Measurements from ENCODE around the gene SMC3. TPM values are rescaled to one million over a fixed set of nuclear protein-coding genes. Genes with fewer than 3 reads are reported as not detected.

Gene SMC3
- total RNA-seq (2022) (43.0 and 43.2 TPM in 2 replicates), Bru-seq, nascent RNA (percentile 87 among the genes with signal in this experiment), BruChase-seq, experiment 1, labeled RNA remaining after a 6-hour chase (percentile 95 among the genes with signal in this experiment), BruChase-seq, experiment 2, labeled RNA remaining after a 2-hour chase (percentile 90 among the genes with signal in this experiment)
- long read RNA-seq, full-length matches to known transcripts, result 164 of 174 reads
- long read RNA-seq, partial matches to known transcripts, result 10 of 174 reads
- long read RNA-seq, other reads (novel, unspliced or antisense), result 0 of 174 reads

DNA sequence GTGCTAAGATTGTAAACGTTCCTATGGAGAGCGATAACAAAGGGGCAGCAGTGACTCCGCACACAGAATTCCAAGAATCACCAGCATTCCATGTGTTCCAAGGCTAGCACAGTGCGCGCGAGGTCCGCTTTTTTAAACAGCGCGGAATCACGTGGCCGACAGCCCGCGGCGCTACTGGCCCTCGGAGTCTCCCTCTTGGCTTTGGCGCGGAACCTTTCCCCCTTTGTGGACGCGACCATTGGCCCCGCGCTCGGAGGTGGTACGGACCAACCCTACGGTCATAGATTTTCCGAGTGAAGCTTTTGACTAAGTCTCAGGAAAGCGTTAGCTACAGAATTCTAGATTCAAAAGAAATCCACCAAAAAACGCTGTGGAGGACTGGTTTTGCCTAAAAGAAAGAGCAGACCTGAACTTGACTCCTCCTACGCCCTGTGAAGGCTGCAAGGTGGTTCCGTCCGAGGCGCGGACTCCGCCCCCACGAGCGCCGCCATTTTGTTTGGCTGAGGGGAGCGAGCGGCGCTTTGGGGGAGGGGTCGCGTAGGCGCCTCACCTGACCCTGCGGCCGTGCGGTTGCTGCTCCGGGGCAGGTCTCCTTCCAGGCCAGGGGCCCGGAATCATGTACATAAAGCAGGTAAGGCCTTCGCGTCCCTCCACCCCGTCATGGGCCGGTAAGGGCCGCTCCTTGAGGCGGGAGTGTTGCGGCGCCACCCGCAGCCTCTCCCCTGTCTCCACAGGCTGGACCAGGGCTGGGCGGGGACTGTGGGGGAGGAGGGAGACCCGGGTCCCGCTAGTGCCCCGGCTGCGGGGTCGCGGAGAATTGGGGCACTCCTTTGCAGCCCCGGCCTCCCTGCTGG is at the start of gene SMC3:
TSS of gene SMC3 (plus strand) at position 495 of the 854 bp plus-strand sequence. CDS start at position 617, 122 bp downstream.
- POLR2A ChIA-PET, result interaction anchor here (0.6 to 2.6 kb wide), 19 partner anchors 9 to 486 kb away, joined by 3 to 20 read pairs (median 5); partner anchors contain the start of gene SMNDC1

DNA sequence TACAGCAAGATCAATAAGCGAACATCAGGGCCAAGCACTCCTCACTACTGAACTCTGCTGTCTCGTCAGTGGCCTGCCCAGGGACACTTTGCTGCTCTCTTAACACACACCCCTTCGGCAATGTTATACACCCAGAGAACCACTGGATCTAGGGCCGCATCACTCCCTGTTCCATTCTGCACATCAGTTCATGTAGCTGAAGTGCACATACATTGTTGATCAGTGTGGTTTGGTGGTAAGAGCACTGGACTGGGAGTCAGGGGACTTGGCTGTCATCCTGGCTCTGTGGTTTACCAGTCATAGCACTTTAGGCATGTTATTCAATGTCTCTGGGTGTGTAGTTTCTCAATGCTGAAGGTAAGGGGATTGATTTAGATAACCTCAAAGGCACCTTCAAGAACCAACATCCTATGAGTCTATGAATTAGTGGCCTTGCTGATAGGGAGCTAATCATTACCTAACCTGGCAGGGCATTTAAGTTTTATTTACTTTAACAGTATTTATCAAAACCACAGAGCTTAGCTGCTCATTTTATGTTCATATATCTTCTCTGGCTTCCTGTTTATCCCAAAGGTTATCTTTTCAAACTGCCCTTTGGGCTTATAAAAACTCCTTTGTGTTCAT is 45.0 kb upstream of the SMC3 start:
- H3K9me3 Mint-ChIP-seq (ENCODE audit: unreplicated experiment), result no peaks in the 10 kb centered on the region
- H3K4me3 Mint-ChIP-seq (ENCODE audit: unreplicated experiment), result no peak overlapping the region
- no peak for DNase-seq (ENCODE audit: unreplicated experiment)
- ChIA-PET CTCF (interaction anchor here (0.6 kb wide), 1 partner anchor 126 kb away, joined by 4 read pairs; no protein-coding TSS in a partner anchor), POLR2A (no interaction called here)
- H3K27ac Mint-ChIP-seq (ENCODE audit: low read depth, unreplicated experiment), result no peak overlapping the region
- H3K36me3 Mint-ChIP-seq (ENCODE audit: insufficient read depth, unreplicated experiment), result peaks cover 4% of the 10 kb centered on the region
- no peaks in the 10 kb centered on the region for H3K4me1 Mint-ChIP-seq (ENCODE audit: insufficient read depth, unreplicated experiment)
- intact Hi-C loops (cut with micrococcal nuclease), result no loop called here
- no TSS peak for BruUV-seq (replicated peaks)
- TF ChIP-seq, protein P1, sequence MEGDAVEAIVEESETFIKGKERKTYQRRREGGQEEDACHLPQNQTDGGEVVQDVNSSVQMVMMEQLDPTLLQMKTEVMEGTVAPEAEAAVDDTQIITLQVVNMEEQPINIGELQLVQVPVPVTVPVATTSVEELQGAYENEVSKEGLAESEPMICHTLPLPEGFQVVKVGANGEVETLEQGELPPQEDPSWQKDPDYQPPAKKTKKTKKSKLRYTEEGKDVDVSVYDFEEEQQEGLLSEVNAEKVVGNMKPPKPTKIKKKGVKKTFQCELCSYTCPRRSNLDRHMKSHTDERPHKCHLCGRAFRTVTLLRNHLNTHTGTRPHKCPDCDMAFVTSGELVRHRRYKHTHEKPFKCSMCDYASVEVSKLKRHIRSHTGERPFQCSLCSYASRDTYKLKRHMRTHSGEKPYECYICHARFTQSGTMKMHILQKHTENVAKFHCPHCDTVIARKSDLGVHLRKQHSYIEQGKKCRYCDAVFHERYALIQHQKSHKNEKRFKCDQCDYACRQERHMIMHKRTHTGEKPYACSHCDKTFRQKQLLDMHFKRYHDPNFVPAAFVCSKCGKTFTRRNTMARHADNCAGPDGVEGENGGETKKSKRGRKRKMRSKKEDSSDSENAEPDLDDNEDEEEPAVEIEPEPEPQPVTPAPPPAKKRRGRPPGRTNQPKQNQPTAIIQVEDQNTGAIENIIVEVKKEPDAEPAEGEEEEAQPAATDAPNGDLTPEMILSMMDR (IDR thresholded peaks at IDR 0.05; ENCODE audit: unreplicated experiment), result no peak
- H3K27me3 Mint-ChIP-seq (ENCODE audit: insufficient read depth, unreplicated experiment), result no peaks in the 10 kb centered on the region

More for the DNA sequence above, at the start of gene SMC3:
- Mint-ChIP-seq H3K4me3 (ENCODE audit: unreplicated experiment) (peak within 1 kb of the TSS; percentile 95), H3K36me3 (ENCODE audit: insufficient read depth, unreplicated experiment) (no peaks in the 10 kb centered on the region), H3K9me3 (ENCODE audit: unreplicated experiment) (no peaks in the 10 kb centered on the region), H3K27me3 (ENCODE audit: insufficient read depth, unreplicated experiment) (no peaks in the 10 kb centered on the region), H3K27ac (ENCODE audit: low read depth, unreplicated experiment) (peak within 1 kb of the TSS; percentile 99), H3K4me1 (ENCODE audit: insufficient read depth, unreplicated experiment) (peaks cover 21% of the 10 kb centered on the region)
- TF ChIP-seq, protein P1 (IDR thresholded peaks at IDR 0.05; ENCODE audit: unreplicated experiment), result no peak
- intact Hi-C loops (cut with micrococcal nuclease), result no loop called here
- no TSS peak for BruUV-seq (replicated peaks)
- peak; percentile 94 for DNase-seq (ENCODE audit: unreplicated experiment)
- CTCF ChIA-PET, result interaction anchor here (1.0 to 1.1 kb wide), 2 partner anchors 20 to 82 kb away, joined by 3 to 4 read pairs; no protein-coding TSS in a partner anchor

DNA sequence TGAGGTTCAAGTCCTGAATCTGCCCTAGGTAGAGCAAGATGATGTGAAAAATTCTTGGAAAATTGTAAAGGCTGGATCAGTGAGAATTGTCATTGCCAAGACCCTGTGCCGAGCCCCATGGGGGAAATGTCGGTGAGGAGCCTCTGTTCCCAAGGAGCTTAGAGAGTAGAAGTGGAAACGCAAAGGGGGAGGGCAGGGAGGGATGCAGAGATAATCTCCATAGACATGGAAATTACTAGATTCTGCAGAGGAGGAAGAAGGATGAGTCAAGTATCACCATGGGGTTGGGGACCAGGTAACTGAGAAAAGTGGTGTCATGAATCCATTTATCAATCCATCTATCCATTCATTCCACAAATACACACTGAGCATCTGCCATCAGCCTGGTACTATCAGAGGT is 43.8 kb upstream of the SMC3 start:
- CTCF ChIA-PET, result interaction anchor here (0.6 to 0.9 kb wide), 2 partner anchors 213 to 1660 kb away, joined by 3 read pairs; partner anchors contain the start of gene GPAM
- TF ChIP-seq, protein P1 (IDR thresholded peaks at IDR 0.05; ENCODE audit: unreplicated experiment), result no peak

More for the DNA sequence above, 43.8 kb upstream of the SMC3 start:
- DNase-seq (ENCODE audit: unreplicated experiment), result no peak
- Mint-ChIP-seq H3K9me3 (ENCODE audit: unreplicated experiment) (no peaks in the 10 kb centered on the region), H3K36me3 (ENCODE audit: insufficient read depth, unreplicated experiment) (peaks cover 4% of the 10 kb centered on the region), H3K27ac (ENCODE audit: low read depth, unreplicated experiment) (no peak overlapping the region), H3K4me1 (ENCODE audit: insufficient read depth, unreplicated experiment) (no peaks in the 10 kb centered on the region), H3K4me3 (ENCODE audit: unreplicated experiment) (no peak overlapping the region), H3K27me3 (ENCODE audit: insufficient read depth, unreplicated experiment) (no peaks in the 10 kb centered on the region)
- no TSS peak for BruUV-seq (replicated peaks)
- POLR2A ChIA-PET, result no interaction called here
- intact Hi-C loops (cut with micrococcal nuclease), result no loop called here

Measured in MCF 10A (cell line).